Endothelial cell of coronary artery (primary cell): ENCODE measurements around the gene CDRT15L2. TPM values are rescaled to one million over a fixed set of nuclear protein-coding genes. Genes with fewer than 3 reads are reported as not detected.

Experiments used
- total RNA-seq: library from RNA; depleted of rRNA; stranded (reverse); fragments of >200 nt; gene quantifications from 2 replicates; pipeline ENCODE4 v1.2.3, GENCODE V29; 2014

Gene CDRT15L2
- not detected in 2 replicates for total RNA-seq

GRCh38 chr17:20579424-20579823 is at the start of gene CDRT15L2:
CDRT15L2 (plus strand) TSS chr17:20579724; CDS start chr17:20579744, 20 bp downstream.

Other genes with a start within 250 kb of the CDRT15L2 start
- gene LGALS9B, start 112.2 kb upstream of the CDRT15L2 start, total RNA-seq = not detected in 2 replicates